GM12874 (cell line): ENCODE measurements around the gene CYFIP2.

Experiments
- TF ChIP-seq, protein P1 (sequence below): IDR thresholded peaks from 2 replicates; pipeline ENCODE4 v1.5.1; 2011; ENCODE audit warnings: low read depth, mild to moderate bottlenecking, control low read depth, low read length, moderate library complexity; ENCODE audit not compliant: insufficient read depth

Gene CYFIP2

DNA sequence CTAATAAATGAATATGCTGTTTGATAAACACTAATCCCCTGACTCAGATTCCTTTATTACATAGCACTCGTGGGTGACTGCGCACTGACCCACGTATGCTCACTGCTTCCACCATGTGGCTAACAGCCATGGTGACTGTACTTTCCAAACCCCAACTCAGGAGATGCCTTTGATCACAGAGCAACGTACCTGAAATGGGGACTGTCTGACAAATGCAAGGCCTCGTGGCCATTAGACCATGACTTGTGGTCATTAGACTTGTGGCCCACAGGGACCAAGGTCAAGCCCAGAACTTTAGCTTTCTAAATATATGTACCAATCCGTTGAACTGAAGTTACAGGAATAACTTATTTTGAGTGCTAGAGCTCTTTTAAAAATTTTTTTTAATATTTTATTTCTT is 46.6 kb downstream of the CYFIP2 start:
- TF ChIP-seq, protein P1, sequence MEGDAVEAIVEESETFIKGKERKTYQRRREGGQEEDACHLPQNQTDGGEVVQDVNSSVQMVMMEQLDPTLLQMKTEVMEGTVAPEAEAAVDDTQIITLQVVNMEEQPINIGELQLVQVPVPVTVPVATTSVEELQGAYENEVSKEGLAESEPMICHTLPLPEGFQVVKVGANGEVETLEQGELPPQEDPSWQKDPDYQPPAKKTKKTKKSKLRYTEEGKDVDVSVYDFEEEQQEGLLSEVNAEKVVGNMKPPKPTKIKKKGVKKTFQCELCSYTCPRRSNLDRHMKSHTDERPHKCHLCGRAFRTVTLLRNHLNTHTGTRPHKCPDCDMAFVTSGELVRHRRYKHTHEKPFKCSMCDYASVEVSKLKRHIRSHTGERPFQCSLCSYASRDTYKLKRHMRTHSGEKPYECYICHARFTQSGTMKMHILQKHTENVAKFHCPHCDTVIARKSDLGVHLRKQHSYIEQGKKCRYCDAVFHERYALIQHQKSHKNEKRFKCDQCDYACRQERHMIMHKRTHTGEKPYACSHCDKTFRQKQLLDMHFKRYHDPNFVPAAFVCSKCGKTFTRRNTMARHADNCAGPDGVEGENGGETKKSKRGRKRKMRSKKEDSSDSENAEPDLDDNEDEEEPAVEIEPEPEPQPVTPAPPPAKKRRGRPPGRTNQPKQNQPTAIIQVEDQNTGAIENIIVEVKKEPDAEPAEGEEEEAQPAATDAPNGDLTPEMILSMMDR: peak; percentile 82

DNA sequence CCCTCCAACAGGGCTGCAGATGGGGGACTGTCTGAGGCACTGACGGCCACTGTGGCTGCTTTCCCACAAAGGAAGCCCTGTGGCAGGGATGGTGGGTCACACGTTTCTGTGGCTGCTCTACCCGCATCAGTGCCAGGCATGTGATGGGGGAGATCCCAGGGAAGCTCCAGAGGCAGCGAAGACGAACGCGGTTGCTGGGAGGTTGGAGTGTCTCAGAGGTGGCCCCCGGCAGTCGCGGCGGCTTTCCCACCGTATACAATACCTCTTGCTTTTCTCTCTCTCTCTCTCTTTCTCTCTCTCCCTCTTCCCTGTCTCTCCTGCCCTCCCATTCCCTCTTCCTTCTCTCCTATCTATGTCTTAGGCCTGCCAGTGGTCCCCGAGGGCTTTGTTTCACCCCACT is 56.7 kb downstream of the CYFIP2 start:
- TF ChIP-seq, protein P1: no peak

- TF ChIP-seq, protein P1: peak; percentile 41
Measured at GRCh38 chr5:157323107-157323706, 57.3 kb downstream of the CYFIP2 start.

- TF ChIP-seq, protein P1: peak; percentile 45; the same call in 1 of the 2 replicates
Measured at GRCh38 chr5:157324237-157324636, 58.3 kb downstream of the CYFIP2 start.

DNA sequence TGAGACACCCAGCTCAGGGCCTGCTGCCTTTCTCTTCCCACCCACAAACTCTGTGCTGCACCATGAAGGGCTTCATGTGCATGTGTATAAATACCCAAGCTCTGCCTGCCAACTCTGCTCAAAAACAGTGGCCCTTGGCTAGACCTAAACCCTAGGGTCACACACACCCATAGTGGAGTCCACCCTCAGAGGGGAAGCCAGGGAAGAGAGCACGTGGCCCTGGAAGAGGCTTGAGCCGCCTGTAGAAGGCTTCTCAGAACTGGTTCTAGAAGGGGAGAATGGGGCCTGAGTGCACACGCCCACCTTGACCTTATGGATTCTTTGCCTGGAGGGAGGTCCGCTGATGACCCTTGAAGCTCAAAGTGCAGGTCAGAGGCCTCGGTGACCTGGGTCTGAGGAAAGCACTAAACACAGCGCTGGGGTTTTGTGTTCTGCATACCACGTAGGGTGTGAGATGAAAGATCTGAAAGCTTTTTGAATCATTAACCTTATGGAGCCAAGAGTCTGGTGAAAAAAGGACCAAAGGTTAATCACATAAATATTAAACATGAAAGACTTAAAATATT is 60.6 kb downstream of the CYFIP2 start:
- TF ChIP-seq, protein P1: no peak

- TF ChIP-seq, protein P1: no peak
Measured at GRCh38 chr5:157327771-157328170, 61.8 kb downstream of the CYFIP2 start.

DNA sequence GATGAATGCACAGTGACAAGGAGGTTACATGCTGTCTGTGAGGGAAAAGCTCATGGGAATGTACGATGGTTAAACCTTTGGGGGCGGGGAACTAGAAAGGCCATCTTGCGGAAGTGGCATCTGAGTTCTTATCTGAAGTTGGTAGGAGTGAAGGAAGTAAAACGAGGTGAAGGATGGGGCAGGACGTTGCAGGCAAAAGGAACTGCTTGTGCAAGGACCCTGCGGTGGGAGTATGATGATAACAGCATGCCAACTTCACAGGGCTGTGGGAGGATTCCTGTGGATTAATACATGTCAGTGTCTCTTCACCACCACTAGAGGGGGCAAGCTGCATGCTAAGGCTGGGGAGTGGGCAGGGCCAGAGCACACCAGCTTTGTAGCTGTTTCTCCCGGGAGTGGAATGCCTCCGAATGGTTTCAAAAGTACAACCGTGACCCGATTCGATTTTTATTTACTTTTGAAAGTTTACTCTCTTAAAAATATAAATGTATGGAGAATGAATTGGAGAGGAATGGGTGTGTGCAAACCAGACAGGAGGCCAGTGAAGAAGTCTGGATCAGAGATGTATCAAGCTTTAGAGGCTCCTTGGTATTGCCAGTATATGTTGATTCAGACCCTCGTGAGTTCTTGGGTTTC is 62.5 kb downstream of the CYFIP2 start:
- TF ChIP-seq, protein P1: peak; percentile 90
